ENCODE measurements around the gene TNFRSF18.

Gene TNFRSF18

DNA sequence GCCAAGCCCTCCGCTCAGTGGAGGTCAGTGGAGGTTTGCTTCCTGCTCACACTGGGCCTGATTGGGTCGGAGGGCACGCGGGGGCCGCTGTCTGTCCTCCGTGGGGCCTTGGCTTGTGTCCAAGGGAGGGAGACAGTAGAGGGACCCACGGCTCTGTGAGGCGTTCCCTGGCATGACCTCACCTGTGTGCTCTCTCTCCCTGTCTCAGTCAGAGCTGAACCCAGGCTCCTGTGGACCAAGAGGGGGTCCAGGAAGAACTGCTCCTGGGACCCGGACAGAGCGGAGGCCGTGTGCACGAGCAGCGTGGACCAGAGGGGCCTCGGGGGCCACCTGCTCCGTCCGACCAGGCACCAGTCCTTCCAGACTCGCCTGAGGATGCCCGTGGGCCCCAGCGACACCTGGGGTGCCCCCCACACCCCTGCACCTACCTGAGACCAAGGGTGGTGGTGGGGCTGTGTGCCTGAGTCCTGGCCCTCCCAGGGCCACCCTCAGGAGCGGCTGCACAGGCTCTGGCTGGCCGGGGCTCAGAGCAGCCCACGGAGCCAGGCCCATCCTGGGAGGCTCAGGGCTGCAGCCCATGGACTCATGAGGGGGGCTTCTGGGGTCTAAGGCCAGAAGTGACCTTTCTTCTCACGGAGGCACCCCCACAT, 46.0 kb downstream of the TNFRSF18 start:
- no peak for DNase-seq (ENCODE audit: low read depth)
- no peak overlapping the region for H3K4me3 ChIP-seq (ENCODE audit: low read depth, low read length)
- no peak for TF ChIP-seq CTCF (IDR thresholded peaks at IDR 0.05; ENCODE audit: low read depth, low read length, missing control alignments)

- DNase-seq (ENCODE audit: low read depth), result no peak
- H3K4me3 ChIP-seq (ENCODE audit: low read depth, low read length), result peak overlapping the region; percentile 68
- no peak for TF ChIP-seq CTCF (IDR thresholded peaks at IDR 0.05; ENCODE audit: low read depth, low read length, missing control alignments)
Observed at GRCh38 chr1:1157914-1158710, 48.3 kb downstream of the TNFRSF18 start.

DNA sequence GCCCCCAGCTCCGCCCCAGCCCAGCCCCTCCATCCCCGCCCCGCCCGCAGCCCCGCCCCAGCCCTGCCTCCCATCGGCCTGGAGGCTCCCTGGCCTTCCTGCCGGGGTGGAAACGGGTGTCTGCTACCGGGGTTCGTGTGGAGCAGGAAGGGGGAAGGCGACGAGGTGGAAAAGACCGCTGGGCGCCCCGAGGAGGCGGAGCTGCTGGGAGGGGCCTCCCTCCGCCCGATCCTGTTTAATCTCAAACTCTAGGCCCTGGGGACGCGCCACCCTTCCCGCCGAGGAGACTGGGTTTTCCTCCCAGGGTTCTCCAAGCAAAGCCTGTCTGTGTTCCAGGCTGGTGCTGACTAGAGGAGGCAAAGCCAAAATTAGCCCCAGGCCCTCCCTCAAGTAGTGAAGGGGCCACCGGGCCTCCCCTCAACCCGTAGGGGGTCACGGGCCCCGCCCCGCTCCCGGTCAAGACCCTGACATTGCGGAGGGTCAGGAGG, 48.9 kb downstream of the TNFRSF18 start:
- peak; percentile 43 for DNase-seq (ENCODE audit: low read depth)
- TF ChIP-seq CTCF (IDR thresholded peaks at IDR 0.05; ENCODE audit: low read depth, low read length, missing control alignments), result no peak
- H3K4me3 ChIP-seq (ENCODE audit: low read depth, low read length), result peak overlapping the region; percentile 68

DNA sequence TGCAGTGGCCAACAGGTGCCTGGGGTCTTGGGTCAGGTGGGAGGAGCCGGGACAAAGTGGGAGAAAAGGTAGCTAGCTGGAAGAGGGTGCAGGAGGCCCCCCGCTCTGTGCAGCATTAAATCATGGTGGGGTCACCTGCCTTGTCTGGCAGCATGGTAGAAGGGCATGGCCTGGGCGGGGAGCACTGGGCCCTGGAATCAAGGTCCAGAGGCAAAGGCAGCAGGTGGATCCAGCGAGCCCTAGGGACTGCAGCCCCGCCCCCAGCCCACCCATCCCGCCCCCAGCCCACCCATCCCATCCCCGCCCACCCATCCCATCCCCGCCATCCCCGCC, 49.4 kb downstream of the TNFRSF18 start:
- no peak for DNase-seq (ENCODE audit: low read depth)
- no peak overlapping the region for H3K4me3 ChIP-seq (ENCODE audit: low read depth, low read length)
- no peak for TF ChIP-seq CTCF (IDR thresholded peaks at IDR 0.05; ENCODE audit: low read depth, low read length, missing control alignments)

DNA sequence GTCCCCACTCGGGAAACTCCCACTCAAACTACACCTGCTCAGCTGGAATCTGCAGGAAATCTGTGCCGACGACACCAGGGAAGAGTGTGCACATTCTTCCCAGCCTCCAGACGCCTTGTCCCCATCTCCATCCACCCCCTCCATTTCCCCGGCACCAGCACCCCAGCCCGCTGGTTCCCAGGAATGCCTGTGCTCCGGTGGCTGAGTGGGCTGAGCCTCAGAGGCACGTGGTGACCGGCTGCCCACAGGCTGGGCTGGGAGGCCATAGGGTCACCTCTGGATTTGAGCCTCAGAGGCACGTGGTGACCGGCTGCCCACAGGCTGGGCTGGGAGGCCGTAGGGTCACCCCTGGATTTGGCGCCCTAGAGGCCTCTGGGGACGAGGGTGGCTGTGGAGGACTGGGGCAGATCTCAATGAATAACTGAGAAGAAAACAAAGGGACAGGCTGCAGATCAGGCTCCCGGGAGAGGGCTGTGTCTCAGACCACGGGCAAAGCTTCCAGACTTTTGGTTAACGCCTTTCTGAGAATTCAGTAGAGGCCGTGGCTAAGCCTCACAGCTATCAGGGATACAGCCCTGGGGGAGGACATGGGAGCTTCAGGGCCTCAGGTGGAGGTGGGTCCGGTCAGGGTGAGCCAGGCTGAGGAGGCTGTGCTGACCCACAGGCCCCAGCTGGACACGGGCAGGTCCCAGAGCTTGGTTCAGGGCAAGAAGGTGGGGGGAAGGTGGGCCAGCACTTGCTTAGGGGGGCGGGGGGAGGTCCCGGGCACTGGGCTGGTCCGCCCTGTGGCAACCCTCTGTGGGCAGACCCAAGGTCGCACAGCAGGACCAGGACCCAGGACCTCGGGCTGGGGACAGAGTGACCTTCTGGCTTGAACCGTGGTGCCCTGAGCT, 50.0 kb downstream of the TNFRSF18 start:
- no peak for DNase-seq (ENCODE audit: low read depth)
- no peak for TF ChIP-seq CTCF (IDR thresholded peaks at IDR 0.05; ENCODE audit: low read depth, low read length, missing control alignments)
- no peak overlapping the region for H3K4me3 ChIP-seq (ENCODE audit: low read depth, low read length)

- no peak overlapping the region for H3K4me3 ChIP-seq (ENCODE audit: low read depth, low read length)
- DNase-seq (ENCODE audit: low read depth), result no peak
- TF ChIP-seq CTCF (IDR thresholded peaks at IDR 0.05; ENCODE audit: low read depth, low read length, missing control alignments), result no peak
Observed at GRCh38 chr1:1155258-1155657, 51.1 kb downstream of the TNFRSF18 start.

Measured in GM12864 (cell line).